Adrenal gland (tissue), 5 donors: ENCODE measurements around the gene ASS1.

Experiments
- POLR2A ChIP-seq, 2 donors: fragments of 450-650 bp; IDR thresholded peaks; one replicate each; pipeline ENCODE4 v1.6.1; 2017; ENCODE audit warnings: antibody characterized with exemption in 2 of 2, mild to moderate bottlenecking in 2 of 2, moderate library complexity in 1 of 2
- TF ChIP-seq, protein P1 (sequence below), 6 experiments: fragments of 450-650 bp in 4 of 6; fragments of 200-600 bp in 2 of 6; sonication (generic) in 1 of 6; IDR thresholded peaks; 1 replicate in 5 of 6; 2 replicates in 1 of 6; pipeline versions ENCODE4 v1.5.1 to v1.8.0; 2016 to 2021; ENCODE audit warnings: antibody characterized with exemption in 6 of 6, mild to moderate bottlenecking in 2 of 6, moderate library complexity in 1 of 6
- donor health status: DM: no; HTN: no; CAD: no.

GRCh38 chr9:130527651-130528310 is 83.0 kb downstream of the ASS1 start:
- TF ChIP-seq, protein P1, sequence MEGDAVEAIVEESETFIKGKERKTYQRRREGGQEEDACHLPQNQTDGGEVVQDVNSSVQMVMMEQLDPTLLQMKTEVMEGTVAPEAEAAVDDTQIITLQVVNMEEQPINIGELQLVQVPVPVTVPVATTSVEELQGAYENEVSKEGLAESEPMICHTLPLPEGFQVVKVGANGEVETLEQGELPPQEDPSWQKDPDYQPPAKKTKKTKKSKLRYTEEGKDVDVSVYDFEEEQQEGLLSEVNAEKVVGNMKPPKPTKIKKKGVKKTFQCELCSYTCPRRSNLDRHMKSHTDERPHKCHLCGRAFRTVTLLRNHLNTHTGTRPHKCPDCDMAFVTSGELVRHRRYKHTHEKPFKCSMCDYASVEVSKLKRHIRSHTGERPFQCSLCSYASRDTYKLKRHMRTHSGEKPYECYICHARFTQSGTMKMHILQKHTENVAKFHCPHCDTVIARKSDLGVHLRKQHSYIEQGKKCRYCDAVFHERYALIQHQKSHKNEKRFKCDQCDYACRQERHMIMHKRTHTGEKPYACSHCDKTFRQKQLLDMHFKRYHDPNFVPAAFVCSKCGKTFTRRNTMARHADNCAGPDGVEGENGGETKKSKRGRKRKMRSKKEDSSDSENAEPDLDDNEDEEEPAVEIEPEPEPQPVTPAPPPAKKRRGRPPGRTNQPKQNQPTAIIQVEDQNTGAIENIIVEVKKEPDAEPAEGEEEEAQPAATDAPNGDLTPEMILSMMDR (IDR thresholded peaks at IDR 0.05), result no peak
- TF ChIP-seq POLR2A (IDR thresholded peaks at IDR 0.05), result no peak
